HG03135 (cell line): Measurements from ENCODE around the gene BACH2.
"Not testable (repeated sequence)": the region's sequence is repeated elsewhere in the genome, so short reads cannot be mapped to it uniquely, and the experiment has no call there.

Experiments used
- ATAC-seq: cut with Tn5 transposase; IDR thresholded peaks from one replicate; pipeline ENCODE4 v1.9.1; 2021; ENCODE audit warnings: mild to moderate bottlenecking, moderate library complexity; ENCODE audit not compliant: unreplicated experiment

BACH2 gene

DNA sequence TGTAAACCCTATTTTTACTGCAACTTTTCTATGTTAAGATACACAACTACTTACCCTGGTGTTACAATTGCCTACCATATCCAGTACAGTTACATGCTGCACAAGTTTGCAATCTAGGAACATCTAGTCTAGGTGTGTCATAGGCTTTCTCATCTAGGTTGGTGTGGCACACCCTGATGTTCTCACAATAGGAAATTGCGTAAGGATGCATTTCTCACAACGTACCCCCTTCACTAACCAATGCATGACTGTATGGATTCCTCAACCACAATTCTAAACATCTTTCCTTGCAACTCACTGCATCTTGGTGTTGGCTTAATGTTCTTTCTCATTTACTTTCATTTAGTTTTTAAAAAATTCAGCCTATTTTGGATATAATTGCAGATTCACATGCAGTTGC is 370.8 kb downstream of the BACH2 start:
- no peak for ATAC-seq

DNA sequence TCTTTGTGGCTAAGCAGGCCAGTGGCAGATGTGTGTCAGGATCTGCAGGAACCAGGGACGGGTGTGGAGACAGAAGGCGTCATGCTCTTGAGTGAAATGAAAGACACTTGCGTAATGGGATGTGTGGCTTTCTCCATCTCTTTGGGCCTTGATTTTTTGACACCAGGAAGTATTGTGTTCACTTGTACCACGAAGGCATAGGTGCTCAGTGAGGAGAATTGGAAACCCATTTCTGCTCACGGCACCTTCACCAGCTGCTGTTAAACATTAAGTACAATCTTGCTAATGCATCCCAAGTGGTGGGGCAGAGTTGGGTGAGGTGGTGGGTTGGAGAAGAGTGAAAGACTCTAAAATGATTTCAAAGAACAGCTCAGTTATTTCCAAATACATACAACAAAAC is 372.4 kb downstream of the BACH2 start:
- no peak for ATAC-seq

DNA sequence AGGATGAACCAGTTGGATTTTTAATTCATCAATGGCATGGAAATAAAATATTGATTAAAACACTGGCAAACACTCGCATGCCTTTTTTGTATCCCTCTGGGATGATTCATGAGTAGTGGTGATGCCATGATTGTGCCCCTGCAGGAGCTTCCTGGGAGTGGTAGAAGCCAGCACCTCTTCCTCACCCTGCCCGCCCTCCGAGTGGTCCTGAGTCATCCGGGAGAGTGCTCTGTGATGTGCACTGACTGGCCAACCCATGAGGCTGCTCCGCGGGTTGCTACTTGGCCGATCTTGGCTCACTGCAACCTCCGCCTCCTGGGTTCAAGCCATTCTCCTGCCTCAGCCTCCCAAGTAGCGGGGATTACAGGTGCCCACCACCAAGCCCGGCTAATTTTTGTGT is 375.0 kb downstream of the BACH2 start:
- no peak for ATAC-seq

DNA sequence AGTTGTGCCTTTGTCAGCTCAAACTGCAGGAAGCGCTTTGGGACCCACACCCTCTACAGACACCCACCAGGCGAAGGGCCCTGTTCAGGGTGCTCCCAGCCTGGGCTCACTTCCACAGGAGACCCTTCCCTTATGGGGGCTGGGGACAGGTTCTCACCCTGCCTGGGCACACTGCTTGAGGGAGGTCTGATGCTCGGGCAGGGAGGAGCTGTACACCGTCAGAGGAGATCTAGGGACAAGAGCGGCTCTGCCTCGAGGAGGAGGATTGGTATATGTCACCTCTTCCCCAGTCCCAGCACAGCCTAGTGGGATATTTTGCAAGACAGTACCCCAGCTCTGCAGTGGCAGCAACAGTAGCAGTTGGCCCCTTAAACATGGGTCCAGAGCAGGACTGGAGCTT is 375.4 kb downstream of the BACH2 start:
- no peak for ATAC-seq

DNA sequence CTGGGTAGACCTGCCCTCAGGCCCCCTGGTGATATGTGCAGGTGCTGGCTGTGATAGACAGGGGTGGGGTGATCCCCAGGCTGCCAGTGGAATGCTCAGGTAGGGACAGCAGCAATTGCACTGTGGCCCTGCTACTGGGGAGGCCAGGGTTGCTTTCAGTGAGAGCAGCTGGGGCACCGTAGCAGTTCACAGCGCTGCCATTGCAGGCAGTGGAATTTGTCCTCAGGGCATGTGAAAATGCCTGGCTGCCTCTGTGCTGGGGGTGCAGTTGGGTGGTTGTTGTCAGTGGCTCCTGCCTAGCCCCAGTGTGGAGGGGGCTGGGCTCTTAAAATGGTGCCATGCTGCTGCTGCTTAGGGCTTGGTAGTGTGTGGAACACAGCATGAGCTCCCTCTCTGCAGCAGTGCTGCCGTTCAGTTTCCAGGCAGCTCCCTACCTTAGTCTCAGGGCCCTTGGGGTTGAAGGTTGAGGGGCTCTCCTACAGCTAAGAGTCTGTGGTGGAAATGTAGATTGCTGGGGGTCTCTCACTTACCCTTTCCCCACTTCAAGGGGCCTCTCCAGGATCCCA is 378.8 kb downstream of the BACH2 start:
- no peak for ATAC-seq

DNA sequence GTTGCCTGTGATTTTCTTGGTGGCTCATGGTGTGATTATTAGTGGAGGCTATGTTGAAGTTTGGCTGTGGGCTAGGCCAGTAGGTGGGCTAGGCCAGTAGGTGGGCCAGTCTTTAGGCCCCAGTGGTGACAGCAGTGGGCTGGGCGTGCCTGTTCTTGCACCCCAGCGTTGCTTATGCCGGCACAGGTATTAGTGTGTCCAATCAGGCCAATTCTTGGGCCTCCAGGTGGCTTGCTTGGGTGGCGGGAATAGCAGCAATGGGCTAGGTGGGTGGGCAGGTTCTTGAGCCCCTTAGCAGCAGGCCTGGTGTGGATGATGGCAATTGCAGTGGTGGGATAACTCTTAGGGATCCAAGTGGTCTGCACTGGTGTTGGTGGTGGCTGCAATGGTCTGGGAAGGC is 379.4 kb downstream of the BACH2 start:
- ATAC-seq, result no peak

DNA sequence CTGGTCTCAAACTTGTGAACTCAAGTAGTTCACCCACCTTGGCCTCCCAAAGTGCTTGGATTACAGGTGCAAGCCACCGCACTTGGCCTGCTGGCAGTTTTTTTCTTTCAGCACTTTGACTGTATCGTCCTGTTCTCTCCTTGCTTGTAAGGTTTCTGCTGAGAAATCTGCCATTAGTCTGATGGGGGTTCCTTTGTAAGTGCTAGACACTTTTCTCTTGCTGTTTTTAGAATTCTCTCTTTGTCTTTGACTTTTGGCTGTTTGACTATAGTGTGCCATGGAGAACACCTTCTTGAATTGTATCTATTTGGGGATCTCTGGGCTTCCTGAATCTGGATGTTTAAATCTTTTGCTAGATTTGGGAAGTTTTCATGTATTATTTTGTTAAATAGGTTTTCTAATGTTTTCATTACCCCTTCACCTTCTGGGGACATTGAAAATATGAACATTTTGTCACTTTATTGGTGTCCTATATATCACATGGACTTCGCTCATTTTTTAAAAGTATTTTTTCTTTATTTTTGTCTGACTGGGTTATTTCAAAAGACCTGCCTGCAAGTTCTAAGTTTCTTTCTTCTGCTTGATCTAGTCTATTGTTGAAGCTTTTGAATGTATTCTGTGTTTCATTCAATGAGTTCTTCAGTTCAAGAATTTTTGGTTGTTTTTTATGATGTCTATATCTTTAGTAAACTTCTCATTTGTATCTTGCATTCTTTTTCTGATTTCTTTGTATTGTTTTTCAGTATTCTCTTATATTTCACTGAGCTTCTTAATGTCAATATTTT is 380.3 kb downstream of the BACH2 start:
- ATAC-seq, result no peak

DNA sequence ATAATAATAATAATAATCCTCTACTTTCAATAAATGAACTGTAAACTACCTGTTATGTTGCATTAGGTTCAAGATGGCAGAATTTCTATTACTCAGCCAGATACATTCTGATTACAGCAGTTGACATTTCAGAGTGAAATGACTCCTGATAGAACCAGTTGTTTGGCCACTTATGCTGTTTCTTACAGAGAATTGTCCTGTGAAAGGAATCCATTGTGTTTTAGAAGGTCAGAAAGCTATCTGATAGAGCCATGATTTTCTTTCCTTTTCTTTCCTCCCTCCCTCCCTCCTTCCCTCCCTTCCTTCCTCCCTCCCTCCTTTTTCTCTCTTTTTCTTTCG is 385.8 kb downstream of the BACH2 start:
- ATAC-seq, result no peak

DNA sequence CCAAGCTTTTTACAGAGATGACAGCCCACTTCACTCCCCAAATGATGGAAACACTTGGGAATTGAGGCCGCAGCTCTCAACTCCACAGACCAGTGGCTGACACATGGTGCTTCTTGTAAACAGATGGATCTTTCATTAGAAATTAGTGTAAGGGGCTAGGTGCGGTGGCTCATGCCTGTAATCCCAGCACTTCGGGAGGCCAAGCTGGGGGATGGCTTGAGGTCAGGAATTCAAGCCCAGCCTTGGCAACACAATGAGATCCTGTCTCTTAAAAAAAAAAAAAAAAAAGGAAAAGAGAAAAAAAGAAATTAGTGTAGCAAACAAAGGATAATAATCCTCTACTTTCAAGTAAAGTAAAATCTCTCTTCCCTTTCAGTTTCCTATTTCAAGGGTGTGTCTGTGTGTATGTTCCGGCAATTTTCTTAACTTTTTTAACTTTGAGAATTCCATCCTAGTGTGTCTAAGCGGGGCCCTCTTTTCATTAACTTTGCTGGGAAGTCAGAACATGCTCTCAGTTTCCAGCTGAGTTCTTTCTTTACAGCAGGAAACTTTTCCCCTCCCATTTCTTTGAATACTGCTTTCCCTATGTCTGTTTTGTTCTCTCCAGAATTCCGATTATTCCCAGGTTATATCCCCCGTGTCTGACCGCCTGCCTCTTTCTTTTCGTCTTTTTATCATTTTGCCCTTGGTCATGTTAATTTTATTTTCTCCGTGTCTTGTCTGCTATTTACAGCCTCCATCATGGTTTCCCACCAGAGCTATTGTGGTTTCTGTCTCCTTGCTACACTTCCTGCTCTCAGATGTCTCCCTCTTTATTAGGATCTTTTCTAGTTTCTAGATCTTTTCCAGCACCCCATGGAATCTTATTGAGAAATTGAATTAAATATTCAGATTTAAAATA is 386.4 kb downstream of the BACH2 start:
- not testable (repeated sequence) for ATAC-seq

DNA sequence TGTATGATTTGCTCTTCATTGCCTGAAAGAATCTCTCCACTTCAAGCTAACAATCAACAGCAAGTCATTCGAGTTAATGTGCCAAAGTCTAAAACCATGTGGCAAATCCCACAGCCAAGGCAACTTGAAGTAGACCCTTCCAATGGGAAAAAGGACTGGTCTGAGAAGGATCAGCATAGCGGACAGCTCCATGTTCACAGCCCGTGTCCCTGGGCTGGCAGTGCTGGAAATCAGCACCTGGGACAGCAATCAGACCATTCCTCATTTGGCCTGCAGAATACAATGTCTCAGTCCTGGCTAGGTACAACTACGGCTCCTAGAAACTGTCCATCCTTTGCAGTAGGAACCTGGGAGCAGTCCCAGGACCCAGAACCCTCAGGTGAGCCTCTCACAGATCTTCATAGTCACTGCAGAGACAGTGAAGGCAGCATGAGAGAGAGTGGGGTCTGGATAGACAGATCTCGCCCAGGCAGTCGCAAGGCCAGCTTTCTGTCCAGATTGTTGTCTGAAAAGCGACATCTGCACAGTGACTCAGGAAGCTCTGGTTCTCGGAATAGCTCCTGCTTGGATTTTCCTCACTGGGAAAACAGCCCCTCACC is 401.3 kb downstream of the BACH2 start:
- no peak for ATAC-seq

DNA sequence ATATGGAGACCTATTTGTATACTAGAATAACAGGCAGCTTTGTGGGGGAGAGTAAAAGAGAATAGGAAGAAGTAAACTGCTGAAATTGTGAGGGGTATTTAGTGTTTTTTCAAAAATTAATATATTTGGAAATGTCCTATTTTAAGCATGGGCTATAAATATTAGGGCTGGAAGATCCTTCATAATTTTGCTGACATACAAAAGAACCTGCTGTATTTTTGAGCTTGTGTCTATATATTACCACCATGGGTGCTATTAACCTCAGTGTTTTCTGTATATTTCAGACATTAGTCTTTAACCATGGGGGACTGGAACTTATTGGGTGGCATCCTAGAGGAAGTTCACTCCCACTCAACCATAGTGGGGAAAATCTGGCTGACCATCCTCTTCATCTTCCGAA is 402.5 kb downstream of the BACH2 start, which contains the start of gene GJA10:
GJA10 (plus strand) TSS at position 301 of the 400 bp plus-strand sequence; CDS start at position 301, 0 bp downstream.
- no peak for ATAC-seq

DNA sequence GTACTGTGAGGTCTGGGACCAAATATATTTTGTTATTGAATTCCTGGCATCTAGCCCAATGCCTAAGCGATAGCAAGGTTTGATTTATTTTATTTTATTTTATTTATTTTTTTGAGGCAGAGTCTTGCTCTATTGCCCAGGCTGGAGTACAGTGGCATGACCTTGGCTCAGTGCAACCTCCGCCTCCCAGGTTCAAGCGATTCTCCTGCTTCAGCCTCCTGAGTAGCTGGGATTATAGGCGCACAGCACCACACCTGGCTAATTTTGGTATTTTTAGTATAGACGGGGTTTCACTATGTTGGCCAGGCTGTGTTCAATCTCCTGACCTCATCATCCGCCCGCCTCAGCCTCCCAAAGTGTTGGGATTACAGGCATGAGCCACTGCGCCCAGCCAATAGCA is 404.1 kb downstream of the BACH2 start:
- ATAC-seq, result not testable (repeated sequence)

DNA sequence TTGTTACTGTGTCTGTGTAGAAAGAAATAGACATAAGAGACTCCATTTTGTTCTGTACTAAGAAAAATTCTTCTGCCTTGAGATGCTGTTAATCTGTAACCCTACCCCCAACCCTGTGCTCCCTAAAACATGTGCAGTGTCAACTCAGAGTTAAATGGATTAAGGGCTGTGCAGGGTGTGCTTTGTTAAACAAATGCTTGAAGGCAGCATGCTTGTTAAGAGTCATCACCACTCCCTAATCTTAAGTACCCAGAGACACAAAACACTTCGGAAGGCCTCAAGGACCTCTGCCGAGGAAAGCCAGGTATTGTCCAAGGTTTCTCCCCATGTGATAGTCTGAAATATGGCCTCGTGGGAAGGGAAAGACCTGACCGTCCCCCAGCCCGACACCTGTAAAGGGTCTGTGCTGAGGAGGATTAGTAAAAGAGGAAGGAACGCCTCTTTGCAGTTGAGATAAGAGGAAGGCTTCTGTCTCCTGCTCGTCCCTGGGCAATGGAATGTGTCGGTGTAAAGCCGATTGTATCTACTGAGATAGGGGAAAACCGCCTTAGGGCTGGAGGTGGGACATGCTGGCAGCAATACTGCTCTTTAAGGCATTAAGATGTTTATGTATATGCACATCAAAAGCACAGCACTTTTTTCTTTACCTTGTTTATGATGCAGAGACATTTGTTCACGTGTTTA is 405.7 kb downstream of the BACH2 start:
- not testable (repeated sequence) for ATAC-seq

DNA sequence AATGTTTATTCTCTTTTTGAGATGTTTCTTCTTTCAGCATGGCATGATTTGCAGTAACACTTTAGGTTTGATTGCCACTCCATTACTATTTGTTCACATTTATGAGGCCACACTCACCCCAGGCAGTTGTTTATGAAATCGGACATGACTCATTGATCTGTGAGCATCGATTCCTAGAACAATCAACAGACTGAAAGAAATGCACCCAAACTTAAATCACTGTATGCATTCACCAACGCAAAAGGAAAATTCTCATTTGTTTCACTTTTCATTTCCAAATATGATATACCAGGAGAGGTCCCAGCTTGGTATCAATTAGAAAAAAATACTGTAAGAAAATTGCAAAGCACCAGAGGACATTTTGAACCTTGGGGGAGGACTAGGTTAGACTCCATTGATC is 407.8 kb downstream of the BACH2 start:
- no peak for ATAC-seq

DNA sequence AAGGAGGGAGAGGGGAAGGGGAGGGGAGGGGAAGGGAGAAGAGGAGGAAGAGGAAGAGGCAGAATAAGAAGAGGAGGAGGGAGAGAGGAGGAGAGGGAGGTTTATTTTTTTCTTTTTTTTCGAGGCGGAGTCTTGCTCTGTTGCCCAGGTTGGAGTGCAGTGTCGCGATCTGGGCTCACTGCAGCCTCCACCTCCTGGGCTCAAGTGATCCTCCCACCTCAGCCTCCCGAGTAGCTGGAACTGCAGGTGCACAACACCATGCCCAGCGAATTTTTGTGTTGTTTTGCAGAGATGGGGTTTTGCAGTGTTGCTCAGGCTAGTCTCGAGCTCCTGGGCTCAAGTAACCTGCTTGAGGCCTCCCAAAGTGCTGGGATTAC is 408.5 kb downstream of the BACH2 start:
- no peak for ATAC-seq

DNA sequence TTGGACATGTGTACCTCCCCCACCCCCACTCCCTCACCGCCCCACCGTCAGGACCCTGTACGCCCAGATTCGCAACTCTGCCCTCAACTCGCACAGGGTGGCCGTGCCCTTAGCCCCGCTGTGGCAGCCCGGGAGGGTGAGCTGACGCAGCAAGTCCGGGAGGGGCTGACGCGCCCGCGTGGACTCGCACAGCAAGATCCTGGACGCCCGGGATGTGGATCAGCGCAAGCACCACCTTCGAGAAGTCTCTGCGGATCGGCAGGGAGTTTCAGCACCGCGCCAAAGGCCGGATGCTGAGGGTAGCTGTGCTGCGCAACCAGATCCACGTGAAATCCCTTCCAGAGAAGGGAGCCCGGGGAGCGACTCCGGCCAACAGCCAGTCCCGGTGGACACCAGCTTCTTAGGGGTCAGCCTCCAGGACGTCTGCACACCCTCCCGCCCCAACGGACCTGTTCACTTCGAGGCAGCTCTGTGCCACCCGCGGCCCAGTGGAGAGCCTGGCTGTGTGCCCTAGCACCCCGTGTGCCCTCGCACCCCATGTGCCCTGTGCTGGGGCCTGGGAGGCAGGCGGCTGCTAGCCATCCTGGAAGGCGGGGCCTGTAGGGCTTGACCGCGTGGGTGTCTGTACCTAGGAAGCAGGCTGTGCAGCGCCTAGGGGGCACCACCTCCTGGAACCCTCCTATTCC is 409.0 kb downstream of the BACH2 start:
- no peak for ATAC-seq

DNA sequence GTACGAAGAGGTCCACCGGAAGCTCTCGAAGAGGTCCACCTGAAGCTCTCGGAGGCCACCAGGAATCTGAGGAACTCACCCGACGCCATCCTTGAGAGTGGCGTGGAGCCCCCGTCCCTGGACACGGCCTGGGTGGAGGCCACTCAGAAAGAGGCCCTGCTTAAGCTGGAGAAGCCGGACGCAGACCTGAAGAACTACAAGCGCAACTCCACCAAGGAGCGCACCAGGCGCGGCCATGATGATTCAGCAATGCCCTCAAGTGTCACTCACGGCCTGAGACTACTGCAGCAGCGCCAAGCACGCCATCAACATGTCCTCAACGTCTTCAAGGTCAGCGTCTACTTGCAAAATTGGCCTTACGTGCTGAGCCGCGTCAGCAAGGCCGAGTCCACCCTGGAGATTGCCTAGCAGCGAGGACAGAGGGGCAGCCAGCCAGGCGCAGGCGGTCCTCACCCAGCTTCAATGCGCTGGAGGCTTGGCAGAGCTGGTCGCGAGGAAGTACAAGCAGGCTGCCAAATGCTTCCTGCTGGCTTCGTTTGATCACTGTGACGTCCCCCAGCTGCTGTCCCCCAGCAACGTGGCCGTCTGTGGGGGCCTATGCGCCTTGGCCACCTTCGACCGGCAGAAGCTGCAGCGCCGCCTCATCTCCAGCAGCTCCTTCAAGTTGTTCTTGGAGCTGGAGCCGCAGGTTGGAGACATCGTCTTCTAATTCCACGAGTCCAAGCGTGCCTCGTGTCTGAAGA is 410.1 kb downstream of the BACH2 start:
- ATAC-seq, result no peak
